Astrocyte (in vitro differentiated cells and primary cell): ENCODE data around the gene RNH1. TPM values are rescaled to one million over a fixed set of nuclear protein-coding genes. Genes with fewer than 3 reads are reported as not detected.

Experiments used
- DNase-seq: peaks from one replicate; pipeline ENCODE4 v3.0.0-alpha.2; 2010; ENCODE audit warnings: low read depth
- FAIRE-seq: peaks from 2 replicates; lab custom pipeline; 2011; peaks lifted over from hg19 to GRCh38; lab: Jason Lieb, UNC
- H2AFZ ChIP-seq: 2 replicates; pipeline ENCODE4 v1.6.0; 2012; ENCODE audit warnings: low read depth, low read length, inconsistent platforms
- H3K27ac ChIP-seq: 2 replicates; pipeline ENCODE4 v1.5.1; 2011; ENCODE audit warnings: low read depth, low read length, inconsistent platforms
- H3K27me3 ChIP-seq: 2 replicates; pipeline ENCODE4 v1.6.0; 2011; ENCODE audit warnings: low read length, inconsistent platforms; ENCODE audit not compliant: insufficient read depth
- H3K36me3 ChIP-seq: 2 replicates; pipeline ENCODE4 v1.5.1; 2011; ENCODE audit warnings: low read length, inconsistent platforms; ENCODE audit not compliant: insufficient read depth
- H3K4me1 ChIP-seq: 2 replicates; pipeline ENCODE4 v1.5.1; 2011; ENCODE audit warnings: low read length, inconsistent platforms; ENCODE audit not compliant: insufficient read depth
- H3K4me2 ChIP-seq: 2 replicates; pipeline ENCODE4 v1.6.0; 2012; ENCODE audit warnings: low read length, inconsistent platforms
- H3K4me3 ChIP-seq: 2 replicates; pipeline ENCODE4 v1.5.1; 2011; ENCODE audit warnings: low read depth, mild to moderate bottlenecking, low read length, inconsistent platforms; ENCODE audit not compliant: insufficient read depth
- H3K79me2 ChIP-seq: 2 replicates; pipeline ENCODE4 v1.6.0; 2012; ENCODE audit warnings: mild to moderate bottlenecking, low read length, inconsistent platforms; ENCODE audit not compliant: insufficient read depth
- H3K9ac ChIP-seq: 2 replicates; pipeline ENCODE4 v1.6.0; 2012; ENCODE audit warnings: mild to moderate bottlenecking, low read length, inconsistent platforms
- H3K9me3 ChIP-seq: 2 replicates; pipeline ENCODE4 v1.5.1; 2012; ENCODE audit warnings: low read depth, mild to moderate bottlenecking, low read length, inconsistent platforms; ENCODE audit not compliant: insufficient read depth
- H4K20me1 ChIP-seq: 2 replicates; pipeline ENCODE4 v1.6.0; 2012; ENCODE audit warnings: low read length, inconsistent platforms; ENCODE audit not compliant: insufficient read depth
- H3K27ac Mint-ChIP-seq: one replicate; pipeline ENCODE4 v1.8.0; 2021; ENCODE audit warnings: mild to moderate bottlenecking, mixed read lengths; ENCODE audit not compliant: unreplicated experiment
- H3K27me3 Mint-ChIP-seq: one replicate; pipeline ENCODE4 v1.8.0; 2021; ENCODE audit warnings: low read depth, mixed read lengths; ENCODE audit not compliant: unreplicated experiment
- H3K36me3 Mint-ChIP-seq: one replicate; pipeline ENCODE4 v1.8.0; 2021; ENCODE audit warnings: low read depth, mixed read lengths; ENCODE audit not compliant: unreplicated experiment
- H3K4me1 Mint-ChIP-seq: one replicate; pipeline ENCODE4 v1.8.0; 2021; ENCODE audit warnings: low read depth, mixed read lengths; ENCODE audit not compliant: unreplicated experiment
- H3K4me3 Mint-ChIP-seq: one replicate; pipeline ENCODE4 v1.8.0; 2021; ENCODE audit warnings: mild to moderate bottlenecking, moderate library complexity, mixed read lengths; ENCODE audit not compliant: unreplicated experiment
- H3K9me3 Mint-ChIP-seq: one replicate; pipeline ENCODE4 v1.8.0; 2021; ENCODE audit warnings: mild to moderate bottlenecking, mixed read lengths; ENCODE audit not compliant: unreplicated experiment
- CTCF ChIP-seq: IDR thresholded peaks from 2 replicates; pipeline ENCODE4 v1.5.1; 2011; ENCODE audit warnings: low read depth, mild to moderate bottlenecking, inconsistent platforms, low read length, moderate library complexity; ENCODE audit not compliant: insufficient read depth
- EZH2 ChIP-seq: IDR thresholded peaks from 2 replicates; pipeline ENCODE4 v1.6.1; 2012; ENCODE audit warnings: mild to moderate bottlenecking, low read length, inconsistent platforms; ENCODE audit not compliant: insufficient read depth
- total RNA-seq: library from RNA; stranded (reverse); gene quantifications from 2 replicates; pipeline ENCODE4 v1.2.1, GENCODE V29; 2021

The RNH1 gene
- total RNA-seq, 1 donor from 2014 or later = 117 TPM

DNA sequence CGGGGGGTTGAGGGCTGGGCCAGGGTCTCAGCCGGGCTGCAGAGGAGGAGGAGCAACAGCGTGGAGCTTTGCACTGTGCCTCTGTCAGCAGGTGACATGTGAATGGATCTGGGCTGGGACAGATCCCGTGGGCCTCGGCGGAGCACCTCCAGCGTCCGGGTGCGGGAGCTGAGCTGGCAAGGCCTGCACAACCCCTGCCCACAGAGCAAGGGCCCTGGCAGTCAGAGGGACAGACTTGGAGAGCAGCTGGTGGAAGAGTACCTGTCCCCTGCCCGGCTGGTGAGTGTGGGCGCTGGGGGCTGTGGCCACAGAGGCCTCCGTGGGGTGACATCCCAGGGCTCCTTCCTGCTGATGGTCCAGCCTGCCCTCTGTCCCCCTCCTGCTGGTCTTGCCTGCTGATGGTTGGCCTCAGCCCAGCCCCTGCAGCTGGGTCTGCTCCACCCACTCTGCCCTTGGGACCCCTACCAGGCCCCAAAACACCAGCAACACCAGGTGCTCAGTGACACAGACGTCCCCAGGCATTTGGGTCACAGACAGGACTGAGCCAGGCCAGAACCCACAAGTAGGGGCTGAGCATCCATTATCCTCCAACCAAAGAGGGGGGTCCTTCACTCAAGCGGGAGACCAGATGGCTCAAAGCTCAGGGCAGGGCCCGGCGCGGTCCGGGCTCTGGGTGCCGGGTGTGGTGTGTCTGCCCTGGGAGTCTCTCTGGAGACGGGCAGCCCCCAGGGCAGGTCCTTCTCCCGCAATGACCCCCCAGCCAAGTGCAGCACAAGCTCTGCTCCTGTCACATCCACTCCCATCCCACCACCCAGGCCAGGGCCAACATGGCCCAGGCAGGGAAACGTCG lies 33.8 kb upstream of the RNH1 start:
- no peaks in the 10 kb centered on the region for H3K27me3 ChIP-seq
- no peak for TF ChIP-seq CTCF
- TF ChIP-seq EZH2 = no peak
- no peaks in the 10 kb centered on the region for H3K9me3 ChIP-seq
- H3K9me3 Mint-ChIP-seq = no peaks in the 10 kb centered on the region
- no peak for DNase-seq
- no peaks in the 10 kb centered on the region for H3K79me2 ChIP-seq
- H2AFZ ChIP-seq = no peak overlapping the region
- no peak overlapping the region for H3K4me3 Mint-ChIP-seq
- no peak overlapping the region for H3K9ac ChIP-seq
- no peaks in the 10 kb centered on the region for H4K20me1 ChIP-seq
- no peak overlapping the region for H3K27ac ChIP-seq
- peaks cover 6% of the 10 kb centered on the region for H3K27me3 Mint-ChIP-seq
- peaks cover 4% of the 10 kb centered on the region for H3K4me1 Mint-ChIP-seq
- no peak overlapping the region for H3K4me3 ChIP-seq
- H3K27ac Mint-ChIP-seq = no peak overlapping the region
- peaks cover 15% of the 10 kb centered on the region for H3K4me1 ChIP-seq
- FAIRE-seq = no peak
- no peaks in the 10 kb centered on the region for H3K36me3 ChIP-seq
- H3K4me2 ChIP-seq = no peak overlapping the region
- peaks cover 2% of the 10 kb centered on the region for H3K36me3 Mint-ChIP-seq

- TF ChIP-seq CTCF (no peak), EZH2 (no peak)
- peaks cover 4% of the 10 kb centered on the region for H3K4me1 Mint-ChIP-seq
- H3K4me1 ChIP-seq = peaks cover 15% of the 10 kb centered on the region
- no peak overlapping the region for H3K4me3 ChIP-seq
- no peak overlapping the region for H3K9ac ChIP-seq
- H3K79me2 ChIP-seq = no peaks in the 10 kb centered on the region
- no peak overlapping the region for H3K4me3 Mint-ChIP-seq
- FAIRE-seq (no peak), DNase-seq (no peak)
- peaks cover 2% of the 10 kb centered on the region for H3K36me3 Mint-ChIP-seq
- no peaks in the 10 kb centered on the region for H3K9me3 Mint-ChIP-seq
- H3K27ac Mint-ChIP-seq = peak overlapping the region; percentile 18
- H4K20me1 ChIP-seq = no peaks in the 10 kb centered on the region
- H3K27me3 ChIP-seq = no peaks in the 10 kb centered on the region
- no peaks in the 10 kb centered on the region for H3K9me3 ChIP-seq
- H3K36me3 ChIP-seq = no peaks in the 10 kb centered on the region
- H3K4me2 ChIP-seq = no peak overlapping the region
- peaks cover 6% of the 10 kb centered on the region for H3K27me3 Mint-ChIP-seq
- H2AFZ ChIP-seq = no peak overlapping the region
- no peak overlapping the region for H3K27ac ChIP-seq
Measured at GRCh38 chr11:539971-540481, 33.0 kb upstream of the RNH1 start.
